IPS-NIHi7 (cell line): ENCODE data around the gene RNF20.
"Not testable (repeated sequence)": the region's sequence is repeated elsewhere in the genome, so short reads cannot be mapped to it uniquely, and the experiment has no call there.

Experiments
- DNase-seq: peaks from one replicate; pipeline ENCODE4 v3.0.0; 2012; ENCODE audit warnings: mixed read lengths; ENCODE audit errors: extremely low spot score

Gene RNF20

DNA sequence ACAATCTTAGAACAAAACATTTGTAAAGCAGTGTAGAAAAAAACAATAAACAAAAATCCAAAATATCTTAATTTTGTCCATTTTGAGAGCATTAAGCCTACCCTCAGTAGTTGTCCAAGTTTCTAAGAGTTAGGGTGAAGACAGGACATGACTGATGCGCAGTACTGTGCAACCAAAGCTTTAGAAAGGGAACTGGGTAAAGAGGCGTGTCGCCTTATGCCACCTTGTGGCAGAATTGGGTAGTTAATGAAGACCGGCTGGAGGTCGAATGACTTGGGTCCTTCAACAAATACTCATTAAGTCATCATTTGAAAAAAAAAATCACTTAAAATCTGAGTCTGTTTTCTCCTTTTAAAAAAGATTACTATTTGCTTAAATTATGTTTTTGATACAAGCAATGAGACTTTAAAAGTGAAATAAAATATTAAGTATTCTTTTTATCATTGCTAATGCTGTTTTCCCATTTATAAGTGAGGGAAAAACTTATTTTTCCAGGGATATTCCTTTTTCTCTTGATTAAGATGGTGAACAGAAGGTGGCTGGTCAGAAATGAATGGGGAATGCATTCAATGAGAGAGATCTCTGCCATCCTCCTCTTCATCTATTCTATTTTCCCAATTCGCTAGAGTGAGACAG lies 3.5 kb upstream of the RNF20 start:
- DNase-seq: peak; percentile 74

- no peak for DNase-seq
These were observed 2.7 kb downstream of the RNF20 start for GRCh38 chr9:101536351-101536750.

DNA sequence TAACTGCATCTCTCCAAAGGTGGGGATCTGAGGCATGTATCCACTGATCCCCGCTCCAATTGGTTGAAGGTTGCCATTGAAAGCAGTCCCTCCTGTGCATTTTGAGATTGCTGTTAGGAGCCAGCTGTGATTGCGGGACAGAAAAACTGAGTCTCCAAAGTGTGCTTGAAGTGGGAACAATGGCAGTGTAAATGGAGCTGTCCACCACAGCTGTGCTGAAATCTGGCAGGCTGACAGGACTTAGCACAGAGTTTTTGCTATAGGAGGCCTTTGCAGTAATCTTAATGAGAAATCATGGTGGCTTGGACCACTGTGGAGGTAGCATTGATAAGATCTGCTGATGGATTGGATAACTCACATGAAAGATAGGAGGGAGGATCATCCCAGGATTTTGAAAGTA lies 3.3 kb downstream of the RNF20 start:
- DNase-seq: peak; percentile 46

DNA sequence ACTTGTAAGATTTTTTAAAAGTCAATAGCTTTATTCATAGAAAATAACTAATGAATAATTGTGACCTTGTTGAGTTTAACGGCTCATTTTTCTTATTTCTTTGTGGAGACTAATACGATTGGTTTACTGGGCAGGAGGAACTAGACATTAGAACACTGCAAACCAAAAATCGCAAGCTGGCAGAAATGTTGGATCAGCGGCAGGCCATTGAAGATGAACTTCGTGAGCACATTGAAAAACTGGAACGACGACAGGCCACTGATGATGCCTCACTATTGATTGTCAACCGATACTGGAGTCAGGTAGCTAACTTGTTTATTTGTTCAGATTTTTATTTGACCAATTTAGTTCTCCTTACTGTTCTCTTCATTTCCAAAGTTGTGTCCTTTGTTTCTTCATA lies 6.4 kb downstream of the RNF20 start:
- no peak for DNase-seq

DNA sequence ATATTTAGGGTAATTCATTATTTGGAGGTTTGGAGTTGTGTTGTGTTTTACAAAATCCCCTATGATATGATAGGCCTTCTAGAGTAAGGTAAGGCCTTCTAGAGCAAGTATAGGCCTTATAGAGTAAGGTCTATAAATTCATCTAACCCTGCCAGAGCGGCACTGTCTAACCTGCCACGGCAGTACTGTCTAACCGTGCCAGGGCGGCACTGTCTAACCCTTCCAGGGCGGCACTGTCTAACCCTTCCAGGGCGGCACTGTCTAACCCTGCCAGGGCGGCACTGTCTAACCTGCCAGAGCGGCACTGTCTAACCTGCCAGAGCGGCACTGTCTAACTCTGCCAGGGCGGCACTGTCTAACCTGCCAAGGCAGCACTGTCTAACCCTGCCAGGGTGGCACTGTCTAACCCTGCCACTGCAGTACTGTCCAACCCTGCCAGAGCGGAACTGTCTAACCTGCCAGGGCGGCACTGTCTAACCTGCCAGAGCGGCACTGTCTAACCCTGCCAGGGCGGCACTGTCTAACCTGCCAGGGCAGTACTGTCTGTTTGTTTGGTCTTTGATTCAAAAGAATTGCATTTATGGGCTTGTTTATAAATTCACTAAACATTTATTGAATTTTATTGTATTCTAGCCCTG lies 9.6 kb downstream of the RNF20 start:
- no peak for DNase-seq

DNA sequence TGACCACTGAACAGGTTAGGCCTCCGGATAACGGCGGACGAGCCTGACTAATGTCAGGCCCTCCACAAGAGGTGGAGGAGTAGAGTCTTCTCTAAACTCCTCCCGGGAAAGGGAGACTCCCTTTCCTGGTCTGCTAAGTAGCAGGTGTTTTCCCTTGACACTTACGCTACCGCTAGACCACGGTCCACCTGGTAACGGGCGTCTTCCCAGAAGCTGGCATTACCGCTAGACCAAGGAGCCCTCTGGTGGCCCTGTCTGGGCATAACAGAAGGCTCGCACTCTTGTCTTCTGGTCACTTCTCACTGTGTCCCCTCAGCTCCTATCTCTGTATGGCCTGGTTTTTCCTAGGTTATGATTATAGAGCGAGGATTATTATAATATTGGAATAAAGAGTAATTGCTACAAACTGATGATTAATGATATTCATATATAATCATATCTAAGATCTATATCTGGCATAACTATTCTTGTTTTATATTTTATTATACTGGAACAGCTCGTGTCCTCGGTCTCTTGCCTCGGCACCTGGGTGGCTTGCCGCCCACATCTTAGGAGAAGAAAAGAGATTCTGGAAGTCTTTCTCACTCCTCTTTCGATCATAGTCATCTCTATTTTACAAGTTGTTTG lies 15.9 kb downstream of the RNF20 start:
- DNase-seq: not testable (repeated sequence)

DNA sequence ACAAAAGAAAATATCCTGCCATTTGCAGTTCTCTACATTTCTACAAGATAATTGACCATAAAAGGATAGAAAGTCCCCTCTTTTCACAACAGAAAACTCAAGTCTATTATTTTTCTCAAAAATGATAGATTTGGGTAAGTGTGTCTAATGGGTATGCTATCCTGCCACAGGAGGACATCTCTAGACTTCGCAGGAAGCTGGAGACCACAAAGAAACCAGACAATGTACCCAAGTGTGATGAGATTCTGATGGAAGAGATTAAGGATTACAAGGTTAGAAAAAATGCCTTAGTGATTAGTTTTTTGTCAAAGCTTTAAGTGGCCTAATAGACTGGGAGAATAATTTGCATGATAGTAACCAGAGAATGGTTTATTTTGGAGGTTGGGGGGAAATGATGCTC lies 28.1 kb downstream of the RNF20 start:
- no peak for DNase-seq

GRCh38 chr9:101562966-101563365 lies 29.3 kb downstream of the RNF20 start:
- no peak for DNase-seq

GRCh38 chr9:101564252-101564651 lies 30.6 kb downstream of the RNF20 start:
- no peak for DNase-seq

DNA sequence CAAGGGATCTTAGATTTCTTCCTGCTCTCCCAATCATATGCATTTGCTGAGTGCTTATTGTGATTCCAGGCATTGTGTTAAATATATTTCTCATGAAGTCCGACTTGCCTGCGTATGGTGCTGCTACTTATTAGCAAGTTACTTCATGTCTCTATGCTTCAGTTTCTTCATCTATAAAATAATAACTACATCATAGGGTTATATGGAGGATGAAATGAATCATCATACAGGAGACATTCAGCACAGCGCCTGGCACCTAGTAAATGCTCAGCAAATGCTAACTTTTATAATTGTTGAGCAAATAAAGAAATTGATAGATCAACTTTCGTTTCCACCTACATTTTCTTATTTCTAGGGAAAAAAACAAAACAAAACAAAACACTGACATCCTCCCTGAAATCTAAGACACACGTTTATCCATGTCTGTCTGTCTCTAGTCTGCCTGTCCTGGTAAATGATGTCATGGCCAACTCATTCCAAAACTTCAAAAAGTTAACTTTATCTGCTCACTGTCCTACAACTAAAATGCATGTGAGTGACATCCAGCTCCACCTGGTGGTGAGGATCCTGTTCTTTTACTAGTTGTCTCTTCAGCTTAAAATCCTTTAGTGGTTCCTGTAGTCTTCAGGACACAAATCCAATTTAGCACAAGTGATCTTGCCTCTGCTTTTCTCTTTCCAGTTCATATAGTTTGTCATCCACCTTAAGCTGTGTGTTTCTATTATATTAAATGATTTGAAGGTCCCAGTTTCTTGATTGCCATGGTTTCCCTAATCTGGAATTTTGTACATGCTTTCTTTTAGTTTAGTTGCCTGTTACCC lies 33.5 kb downstream of the RNF20 start:
- peak; percentile 37 for DNase-seq

- DNase-seq: no peak
These were observed 34.2 kb downstream of the RNF20 start for GRCh38 chr9:101567725-101568350.

- no peak for DNase-seq
These were observed 36.3 kb downstream of the RNF20 start for GRCh38 chr9:101569741-101570501.

- no peak for DNase-seq
These were observed 37.5 kb downstream of the RNF20 start for GRCh38 chr9:101571114-101571513.

DNA sequence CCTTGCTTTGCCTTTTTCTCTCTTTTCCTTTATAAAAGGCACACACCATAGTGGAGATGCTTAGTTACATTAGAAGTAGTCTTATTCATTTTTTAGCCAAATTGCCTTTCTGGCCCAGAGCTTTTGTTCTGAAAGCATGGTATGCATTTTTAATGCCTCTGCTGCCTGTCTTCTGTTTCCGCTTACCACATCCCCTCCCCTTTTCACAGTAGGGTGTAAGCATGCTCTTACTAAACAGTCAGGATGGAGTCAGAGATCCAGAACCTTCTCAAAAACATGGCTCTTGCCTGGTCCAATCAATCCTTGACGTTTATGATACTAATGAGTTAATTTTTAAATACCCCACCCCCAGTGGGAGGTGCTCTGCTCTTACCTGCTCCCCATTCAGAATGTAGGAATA lies 38.7 kb downstream of the RNF20 start:
- no peak for DNase-seq

- DNase-seq: no peak
These were observed 41.2 kb downstream of the RNF20 start for GRCh38 chr9:101574731-101575333.

GRCh38 chr9:101578378-101578777 lies 44.7 kb downstream of the RNF20 start:
- DNase-seq: no peak

GRCh38 chr9:101579711-101580545 lies 46.3 kb downstream of the RNF20 start:
- DNase-seq: no peak

GRCh38 chr9:101582553-101582952 lies 48.9 kb downstream of the RNF20 start:
- DNase-seq: no peak

DNA sequence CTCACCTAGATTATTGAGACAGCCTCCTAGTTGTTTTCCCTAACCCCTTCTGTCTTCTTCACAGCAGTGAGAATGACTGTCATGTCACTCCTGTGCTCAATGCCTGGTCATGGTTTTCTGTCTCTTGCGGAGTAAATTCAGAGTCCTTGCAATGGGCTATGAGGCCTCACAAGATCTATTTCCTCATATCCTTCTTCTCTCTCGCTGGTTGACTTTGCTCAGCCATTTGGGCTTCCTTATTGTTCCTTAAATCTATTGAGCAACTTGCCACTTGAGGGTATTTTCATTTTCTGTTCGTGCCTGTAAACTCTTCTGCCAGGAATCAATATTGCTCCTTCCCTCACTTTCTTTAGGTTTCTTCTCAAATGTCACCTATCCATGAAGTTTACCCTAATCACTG lies 52.1 kb downstream of the RNF20 start:
- no peak for DNase-seq

- no peak for DNase-seq
These were observed 53.0 kb downstream of the RNF20 start for GRCh38 chr9:101586651-101587050.
